ENCODE results near the gene NEDD8.
"Not testable (repeated sequence)": the region's sequence is repeated elsewhere in the genome, so short reads cannot be mapped to it uniquely, and the experiment has no call there.

DNA sequence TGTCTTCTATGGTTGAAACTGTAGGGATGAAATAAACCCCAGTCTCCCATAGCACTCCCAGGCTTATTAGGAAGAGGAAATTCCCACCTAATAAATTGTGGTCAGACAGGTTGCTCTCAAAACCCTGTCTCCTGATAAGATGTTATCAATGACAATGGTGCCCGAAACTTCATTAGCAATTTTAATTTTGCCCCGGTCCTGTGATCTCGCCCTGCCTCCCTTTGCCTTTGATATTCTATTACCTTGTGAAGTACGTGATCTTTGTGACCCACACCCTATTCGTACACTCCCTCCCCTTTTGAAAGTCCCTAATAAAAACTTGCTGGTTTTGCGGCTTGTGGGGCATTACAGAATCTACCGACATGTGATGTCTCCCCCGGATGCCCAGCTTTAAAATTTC, 29.6 kb downstream of the NEDD8 start:
- TF ChIP-seq, protein P1, sequence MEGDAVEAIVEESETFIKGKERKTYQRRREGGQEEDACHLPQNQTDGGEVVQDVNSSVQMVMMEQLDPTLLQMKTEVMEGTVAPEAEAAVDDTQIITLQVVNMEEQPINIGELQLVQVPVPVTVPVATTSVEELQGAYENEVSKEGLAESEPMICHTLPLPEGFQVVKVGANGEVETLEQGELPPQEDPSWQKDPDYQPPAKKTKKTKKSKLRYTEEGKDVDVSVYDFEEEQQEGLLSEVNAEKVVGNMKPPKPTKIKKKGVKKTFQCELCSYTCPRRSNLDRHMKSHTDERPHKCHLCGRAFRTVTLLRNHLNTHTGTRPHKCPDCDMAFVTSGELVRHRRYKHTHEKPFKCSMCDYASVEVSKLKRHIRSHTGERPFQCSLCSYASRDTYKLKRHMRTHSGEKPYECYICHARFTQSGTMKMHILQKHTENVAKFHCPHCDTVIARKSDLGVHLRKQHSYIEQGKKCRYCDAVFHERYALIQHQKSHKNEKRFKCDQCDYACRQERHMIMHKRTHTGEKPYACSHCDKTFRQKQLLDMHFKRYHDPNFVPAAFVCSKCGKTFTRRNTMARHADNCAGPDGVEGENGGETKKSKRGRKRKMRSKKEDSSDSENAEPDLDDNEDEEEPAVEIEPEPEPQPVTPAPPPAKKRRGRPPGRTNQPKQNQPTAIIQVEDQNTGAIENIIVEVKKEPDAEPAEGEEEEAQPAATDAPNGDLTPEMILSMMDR (IDR thresholded peaks at IDR 0.05 in 2 of 3, conservative IDR thresholded peaks at IDR 0.05 in 1 of 3; ENCODE audit: borderline replicate concordance in 1 of 3, insufficient read depth in 1 of 3, low read depth in 2 of 3, low read length in 2 of 3), result not testable (repeated sequence)
- TF ChIP-seq, protein P2, sequence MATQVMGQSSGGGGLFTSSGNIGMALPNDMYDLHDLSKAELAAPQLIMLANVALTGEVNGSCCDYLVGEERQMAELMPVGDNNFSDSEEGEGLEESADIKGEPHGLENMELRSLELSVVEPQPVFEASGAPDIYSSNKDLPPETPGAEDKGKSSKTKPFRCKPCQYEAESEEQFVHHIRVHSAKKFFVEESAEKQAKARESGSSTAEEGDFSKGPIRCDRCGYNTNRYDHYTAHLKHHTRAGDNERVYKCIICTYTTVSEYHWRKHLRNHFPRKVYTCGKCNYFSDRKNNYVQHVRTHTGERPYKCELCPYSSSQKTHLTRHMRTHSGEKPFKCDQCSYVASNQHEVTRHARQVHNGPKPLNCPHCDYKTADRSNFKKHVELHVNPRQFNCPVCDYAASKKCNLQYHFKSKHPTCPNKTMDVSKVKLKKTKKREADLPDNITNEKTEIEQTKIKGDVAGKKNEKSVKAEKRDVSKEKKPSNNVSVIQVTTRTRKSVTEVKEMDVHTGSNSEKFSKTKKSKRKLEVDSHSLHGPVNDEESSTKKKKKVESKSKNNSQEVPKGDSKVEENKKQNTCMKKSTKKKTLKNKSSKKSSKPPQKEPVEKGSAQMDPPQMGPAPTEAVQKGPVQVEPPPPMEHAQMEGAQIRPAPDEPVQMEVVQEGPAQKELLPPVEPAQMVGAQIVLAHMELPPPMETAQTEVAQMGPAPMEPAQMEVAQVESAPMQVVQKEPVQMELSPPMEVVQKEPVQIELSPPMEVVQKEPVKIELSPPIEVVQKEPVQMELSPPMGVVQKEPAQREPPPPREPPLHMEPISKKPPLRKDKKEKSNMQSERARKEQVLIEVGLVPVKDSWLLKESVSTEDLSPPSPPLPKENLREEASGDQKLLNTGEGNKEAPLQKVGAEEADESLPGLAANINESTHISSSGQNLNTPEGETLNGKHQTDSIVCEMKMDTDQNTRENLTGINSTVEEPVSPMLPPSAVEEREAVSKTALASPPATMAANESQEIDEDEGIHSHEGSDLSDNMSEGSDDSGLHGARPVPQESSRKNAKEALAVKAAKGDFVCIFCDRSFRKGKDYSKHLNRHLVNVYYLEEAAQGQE (IDR thresholded peaks at IDR 0.05; ENCODE audit: low read depth), result not testable (repeated sequence)
- TF ChIP-seq EGR1 (IDR thresholded peaks at IDR 0.05; ENCODE audit: low read depth); EZH2phosphoT487 (IDR thresholded peaks at IDR 0.05; ENCODE audit: borderline replicate concordance); CEBPB (IDR thresholded peaks at IDR 0.05; ENCODE audit: low read depth): not testable (repeated sequence)

All from HCT116 (cell line).